ENCODE data around the gene ST8SIA1. TPM values are rescaled to one million over a fixed set of nuclear protein-coding genes. Genes with fewer than 3 reads are reported as not detected.

Gene ST8SIA1
- total RNA-seq, 1 donor from 2014 or later, result 0.21 TPM

- no peak overlapping the region for H3K4me3 Mint-ChIP-seq
These were observed 16.4 kb upstream of the ST8SIA1 start for GRCh38 chr12:22350886-22351285.

GRCh38 chr12:22348208-22348607 is 13.7 kb upstream of the ST8SIA1 start:
- no peaks in the 10 kb centered on the region for H3K9me3 Mint-ChIP-seq

More at GRCh38 chr12:22350886-22351285, 16.4 kb upstream of the ST8SIA1 start:
- Mint-ChIP-seq H3K27me3 (peaks cover 3% of the 10 kb centered on the region), H3K27ac (no peak overlapping the region), H3K4me1 (no peaks in the 10 kb centered on the region), H3K36me3 (ENCODE audit: low read depth) (no peaks in the 10 kb centered on the region), H3K9me3 (no peaks in the 10 kb centered on the region)
- intact Hi-C loops (cut with micrococcal nuclease), result no loop called here
- DNase-seq, result no peak

GRCh38 chr12:22340143-22340542 is 5.6 kb upstream of the ST8SIA1 start:
- H3K27ac Mint-ChIP-seq, result no peak overlapping the region
- peaks cover 23% of the 10 kb centered on the region for H3K27me3 Mint-ChIP-seq
- peaks cover 10% of the 10 kb centered on the region for H3K4me1 Mint-ChIP-seq
- intact Hi-C loops (cut with micrococcal nuclease), result no loop called here
- H3K4me3 Mint-ChIP-seq, result no peak overlapping the region
- no peak for DNase-seq
- H3K9me3 Mint-ChIP-seq, result peaks cover 4% of the 10 kb centered on the region
- H3K36me3 Mint-ChIP-seq (ENCODE audit: low read depth), result no peaks in the 10 kb centered on the region

More at GRCh38 chr12:22348208-22348607, 13.7 kb upstream of the ST8SIA1 start:
- Mint-ChIP-seq H3K27me3 (peaks cover 3% of the 10 kb centered on the region), H3K27ac (no peak overlapping the region), H3K4me3 (no peak overlapping the region), H3K4me1 (no peaks in the 10 kb centered on the region), H3K36me3 (ENCODE audit: low read depth) (no peaks in the 10 kb centered on the region)
- intact Hi-C loops (cut with micrococcal nuclease), result no loop called here
- no peak for DNase-seq

- H3K4me1 Mint-ChIP-seq, result peaks cover 15% of the 10 kb centered on the region
- H3K9me3 Mint-ChIP-seq, result peaks cover 4% of the 10 kb centered on the region
- intact Hi-C loops (cut with micrococcal nuclease), result loop anchor here (5.0 kb wide), 2 partner anchors 68 to 642 kb away; no protein-coding TSS in a partner anchor
These were observed 5.2 kb upstream of the ST8SIA1 start for GRCh38 chr12:22339691-22340090.

GRCh38 chr12:22335794-22336166 is 1.3 kb upstream of the ST8SIA1 start:
- intact Hi-C loops (cut with micrococcal nuclease), result loop anchor here (2.0 to 5.0 kb wide), 4 partner anchors 72 to 638 kb away; no protein-coding TSS in a partner anchor
- H3K9me3 Mint-ChIP-seq, result no peaks in the 10 kb centered on the region
- peak overlapping the region; percentile 90 for H3K4me3 Mint-ChIP-seq
- H3K27ac Mint-ChIP-seq, result no peak overlapping the region
- no peak for DNase-seq
- no peaks in the 10 kb centered on the region for H3K36me3 Mint-ChIP-seq (ENCODE audit: low read depth)
- H3K27me3 Mint-ChIP-seq, result peaks cover 57% of the 10 kb centered on the region
- H3K4me1 Mint-ChIP-seq, result peaks cover 22% of the 10 kb centered on the region

More at GRCh38 chr12:22339691-22340090, 5.2 kb upstream of the ST8SIA1 start:
- no peaks in the 10 kb centered on the region for H3K36me3 Mint-ChIP-seq (ENCODE audit: low read depth)
- H3K27ac Mint-ChIP-seq, result no peak overlapping the region
- no peak overlapping the region for H3K4me3 Mint-ChIP-seq
- H3K27me3 Mint-ChIP-seq, result peaks cover 27% of the 10 kb centered on the region
- DNase-seq, result no peak

- intact Hi-C loops (cut with micrococcal nuclease), result loop anchor here (2.0 kb wide), 2 partner anchors 109 to 233 kb away; no protein-coding TSS in a partner anchor
- H3K4me1 Mint-ChIP-seq, result peaks cover 22% of the 10 kb centered on the region
- no peaks in the 10 kb centered on the region for H3K36me3 Mint-ChIP-seq (ENCODE audit: low read depth)
- peak overlapping the region; percentile 90 for H3K4me3 Mint-ChIP-seq
- H3K9me3 Mint-ChIP-seq, result no peaks in the 10 kb centered on the region
- H3K27ac Mint-ChIP-seq, result no peak overlapping the region
- H3K27me3 Mint-ChIP-seq, result peaks cover 66% of the 10 kb centered on the region
- DNase-seq, result peak; percentile 58
These were observed 646 bp downstream of the ST8SIA1 start for GRCh38 chr12:22333713-22334409.

- Mint-ChIP-seq H3K27ac (no peak overlapping the region), H3K36me3 (ENCODE audit: low read depth) (no peaks in the 10 kb centered on the region), H3K4me1 (peaks cover 22% of the 10 kb centered on the region), H3K27me3 (peaks cover 71% of the 10 kb centered on the region), H3K4me3 (peak overlapping the region; percentile 90), H3K9me3 (no peaks in the 10 kb centered on the region)
- intact Hi-C loops (cut with micrococcal nuclease), result no loop called here
- DNase-seq, result no peak
These were observed 1.3 kb downstream of the ST8SIA1 start for GRCh38 chr12:22333186-22333712.

GRCh38 chr12:22332202-22332601 is 2.3 kb downstream of the ST8SIA1 start:
- Mint-ChIP-seq H3K27ac (no peak overlapping the region), H3K4me3 (no peak overlapping the region), H3K4me1 (peaks cover 22% of the 10 kb centered on the region), H3K36me3 (ENCODE audit: low read depth) (no peaks in the 10 kb centered on the region), H3K9me3 (no peaks in the 10 kb centered on the region), H3K27me3 (peaks cover 69% of the 10 kb centered on the region)
- intact Hi-C loops (cut with micrococcal nuclease), result no loop called here
- no peak for DNase-seq

GRCh38 chr12:22329621-22330020 is 4.9 kb downstream of the ST8SIA1 start:
- Mint-ChIP-seq H3K27ac (no peak overlapping the region), H3K4me3 (no peak overlapping the region), H3K4me1 (peaks cover 7% of the 10 kb centered on the region), H3K27me3 (peaks cover 45% of the 10 kb centered on the region), H3K9me3 (no peaks in the 10 kb centered on the region), H3K36me3 (ENCODE audit: low read depth) (no peaks in the 10 kb centered on the region)
- no peak for DNase-seq
- intact Hi-C loops (cut with micrococcal nuclease), result no loop called here

- H3K4me1 Mint-ChIP-seq, result no peaks in the 10 kb centered on the region
- intact Hi-C loops (cut with micrococcal nuclease), result no loop called here
- peak; percentile 30 for DNase-seq
- H3K27ac Mint-ChIP-seq, result no peak overlapping the region
- H3K27me3 Mint-ChIP-seq, result peaks cover 14% of the 10 kb centered on the region
- H3K4me3 Mint-ChIP-seq, result no peak overlapping the region
- no peaks in the 10 kb centered on the region for H3K9me3 Mint-ChIP-seq
- H3K36me3 Mint-ChIP-seq (ENCODE audit: low read depth), result no peaks in the 10 kb centered on the region
These were observed 9.3 kb downstream of the ST8SIA1 start for GRCh38 chr12:22325218-22325617.

GRCh38 chr12:22322091-22322490 is 12.4 kb downstream of the ST8SIA1 start:
- Mint-ChIP-seq H3K4me1 (no peaks in the 10 kb centered on the region), H3K27me3 (no peaks in the 10 kb centered on the region), H3K36me3 (ENCODE audit: low read depth) (no peaks in the 10 kb centered on the region), H3K27ac (no peak overlapping the region), H3K9me3 (no peaks in the 10 kb centered on the region), H3K4me3 (no peak overlapping the region)
- intact Hi-C loops (cut with micrococcal nuclease), result no loop called here
- DNase-seq, result peak; percentile 29

GRCh38 chr12:22321638-22322037 is 12.9 kb downstream of the ST8SIA1 start:
- no peak for DNase-seq
- intact Hi-C loops (cut with micrococcal nuclease), result no loop called here
- no peaks in the 10 kb centered on the region for H3K27me3 Mint-ChIP-seq
- H3K27ac Mint-ChIP-seq, result no peak overlapping the region
- no peak overlapping the region for H3K4me3 Mint-ChIP-seq
- no peaks in the 10 kb centered on the region for H3K36me3 Mint-ChIP-seq (ENCODE audit: low read depth)
- H3K9me3 Mint-ChIP-seq, result no peaks in the 10 kb centered on the region
- no peaks in the 10 kb centered on the region for H3K4me1 Mint-ChIP-seq

- Mint-ChIP-seq H3K27me3 (peaks cover 2% of the 10 kb centered on the region), H3K9me3 (no peaks in the 10 kb centered on the region), H3K4me3 (no peak overlapping the region), H3K36me3 (ENCODE audit: low read depth) (no peaks in the 10 kb centered on the region), H3K27ac (no peak overlapping the region), H3K4me1 (no peaks in the 10 kb centered on the region)
- DNase-seq, result peak; percentile 36
- intact Hi-C loops (cut with micrococcal nuclease), result no loop called here
These were observed 13.4 kb downstream of the ST8SIA1 start for GRCh38 chr12:22321018-22321605.

GRCh38 chr12:22318108-22318737 is 16.3 kb downstream of the ST8SIA1 start:
- DNase-seq, result peak; percentile 35
- H3K27ac Mint-ChIP-seq, result no peak overlapping the region
- intact Hi-C loops (cut with micrococcal nuclease), result no loop called here
- no peak overlapping the region for H3K4me3 Mint-ChIP-seq
- no peaks in the 10 kb centered on the region for H3K9me3 Mint-ChIP-seq
- H3K27me3 Mint-ChIP-seq, result peaks cover 8% of the 10 kb centered on the region
- H3K36me3 Mint-ChIP-seq (ENCODE audit: low read depth), result no peaks in the 10 kb centered on the region
- H3K4me1 Mint-ChIP-seq, result no peaks in the 10 kb centered on the region
